Panc1 (cell line): ENCODE measurements around the gene CHMP4A. TPM values are rescaled to one million over a fixed set of nuclear protein-coding genes. Genes with fewer than 3 reads are reported as not detected.
"Not testable (repeated sequence)": the region's sequence is repeated elsewhere in the genome, so short reads cannot be mapped to it uniquely, and the experiment has no call there.

Experiments used
- ATAC-seq: fragments of 200-7000 bp; cut with Tn5 transposase; 2 replicates; pipeline ENCODE4 v1.9.1; 2020; ENCODE audit warnings: mild to moderate bottlenecking, moderate library complexity
- BruUV-seq: library from RNA; stranded (reverse); fragments of 400-500 nt; replicated peaks from 2 replicates; lab custom pipeline; 2021; lab: Mats Ljungman, UMichigan
- CTCF ChIA-PET: fragments of 300-600 bp; sonication (Branson Sonifier 250); formaldehyde crosslinking; loops from one replicate; lab custom pipeline; 2022; ENCODE audit warnings: antibody characterized with exemption; lab: Charles Lee
- POLR2A ChIA-PET: fragments of 300-600 bp; sonication (Branson Sonifier 250); formaldehyde crosslinking; loops from one replicate; lab custom pipeline; 2022; ENCODE audit warnings: antibody characterized with exemption; lab: Charles Lee
- DNase-seq: peaks from one replicate; pipeline ENCODE4 v3.0.0-alpha.2; 2010; ENCODE audit warnings: low read depth, low spot score
- H3K27ac ChIP-seq: 2 replicates; pipeline ENCODE4 v1.5.1; 2011; ENCODE audit warnings: mild to moderate bottlenecking, low read length, inconsistent platforms
- H3K27me3 ChIP-seq: fragments of 200-500 bp; sonication (Bioruptor generic); 2 replicates; pipeline ENCODE4 v1.6.0; 2014; ENCODE audit warnings: low read length, inconsistent platforms; ENCODE audit not compliant: control insufficient read depth, insufficient read depth
- H3K36me3 ChIP-seq: fragments of 200-500 bp; sonication (Bioruptor generic); 2 replicates; pipeline ENCODE4 v1.5.1; 2014; ENCODE audit warnings: inconsistent platforms, mild to moderate bottlenecking, low read length, moderate library complexity; ENCODE audit not compliant: control insufficient read depth, insufficient read depth
- H3K4me1 ChIP-seq: 2 replicates; pipeline ENCODE4 v1.5.1; 2011; ENCODE audit warnings: inconsistent platforms, mild to moderate bottlenecking, low read length, moderate library complexity; ENCODE audit not compliant: control insufficient read depth, insufficient read depth
- H3K4me3 ChIP-seq, 2 experiments: 2 replicates each; pipeline ENCODE4 v1.5.1; 2011 to 2012; ENCODE audit warnings: low read depth in 2 of 2, low read length in 2 of 2, mild to moderate bottlenecking in 2 of 2, inconsistent platforms in 1 of 2, moderate library complexity in 1 of 2
- H3K9me3 ChIP-seq: fragments of 200-500 bp; sonication (Bioruptor generic); 2 replicates; pipeline ENCODE4 v1.5.1; 2014; ENCODE audit warnings: low read depth, mild to moderate bottlenecking, inconsistent platforms, low read length, moderate library complexity; ENCODE audit not compliant: control insufficient read depth, insufficient read depth
- POLR2AphosphoS5 ChIP-seq: IDR thresholded peaks from 2 replicates; pipeline ENCODE4 v1.6.1; 2012; ENCODE audit warnings: mild to moderate bottlenecking, low read depth, low read length, moderate library complexity
- SIN3A ChIP-seq: IDR thresholded peaks from 2 replicates; pipeline ENCODE4 v1.6.1; 2012; ENCODE audit warnings: low read depth, mild to moderate bottlenecking, low read length, moderate library complexity, borderline replicate concordance; ENCODE audit not compliant: insufficient read depth
- TCF7L2 ChIP-seq: IDR thresholded peaks from 2 replicates; pipeline ENCODE4 v1.6.1; 2011; ENCODE audit warnings: mild to moderate bottlenecking, low read depth, low read length, inconsistent platforms
- in situ Hi-C: cut with HindIII; loops from 2 replicates; pipeline ENCODE4 v1.10.0; 2016; ENCODE audit warnings: low sequenced_read_pairs, low pct_unique_long_range_greater_than_20kb
- intact Hi-C: fragments of 100-400 bp; cut with micrococcal nuclease; formaldehyde crosslinking; loops from one replicate; pipeline ENCODE4 v1.10.0; 2022; ENCODE audit not compliant: unreplicated experiment
- total RNA-seq: library from RNA; stranded (reverse); gene quantifications from one replicate; pipeline ENCODE4 v1.2.1, GENCODE V29; 2021; ENCODE audit not compliant: unreplicated experiment
- TF ChIP-seq, protein P1 (sequence below), 2 experiments: IDR thresholded peaks; 2 replicates each; pipeline ENCODE4 v1.6.1; 2011 to 2012; ENCODE audit warnings: low read depth in 2 of 2, control low read depth in 1 of 2, low read length in 1 of 2, mild to moderate bottlenecking in 1 of 2, moderate library complexity in 1 of 2; ENCODE audit not compliant: insufficient read depth in 1 of 2
- TF ChIP-seq, protein P2 (sequence below): fragments of 450-650 bp; IDR thresholded peaks from 2 replicates; pipeline ENCODE4 v1.5.1; 2017; ENCODE audit warnings: mild to moderate bottlenecking

CHMP4A gene
- total RNA-seq, 1 experiment from 2014 or later: 42.4 TPM

DNA sequence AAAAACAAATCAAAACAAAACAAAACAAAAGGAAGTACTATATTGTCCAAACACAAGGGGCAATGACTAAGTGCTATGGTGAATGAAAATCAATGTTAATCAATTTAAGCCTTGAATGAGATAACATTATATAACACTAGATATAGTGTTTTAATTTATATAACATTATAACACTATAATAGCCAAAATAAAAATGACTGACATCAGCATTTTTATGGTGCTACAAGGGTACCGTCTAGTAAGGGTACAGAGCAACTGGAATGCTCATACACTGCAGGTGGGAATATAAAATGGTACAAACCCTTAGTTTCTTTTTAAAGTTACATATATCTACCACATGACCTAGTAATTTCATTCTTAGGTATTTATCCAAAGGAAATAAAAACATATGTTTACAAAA lies 13.2 kb upstream of the CHMP4A start:
- H3K27me3 ChIP-seq: no peaks in the 10 kb centered on the region
- intact Hi-C loops: no loop called here
- H3K9me3 ChIP-seq: no peaks in the 10 kb centered on the region
- TF ChIP-seq POLR2AphosphoS5 (no peak), SIN3A (no peak), TCF7L2 (no peak)
- TF ChIP-seq, protein P1, sequence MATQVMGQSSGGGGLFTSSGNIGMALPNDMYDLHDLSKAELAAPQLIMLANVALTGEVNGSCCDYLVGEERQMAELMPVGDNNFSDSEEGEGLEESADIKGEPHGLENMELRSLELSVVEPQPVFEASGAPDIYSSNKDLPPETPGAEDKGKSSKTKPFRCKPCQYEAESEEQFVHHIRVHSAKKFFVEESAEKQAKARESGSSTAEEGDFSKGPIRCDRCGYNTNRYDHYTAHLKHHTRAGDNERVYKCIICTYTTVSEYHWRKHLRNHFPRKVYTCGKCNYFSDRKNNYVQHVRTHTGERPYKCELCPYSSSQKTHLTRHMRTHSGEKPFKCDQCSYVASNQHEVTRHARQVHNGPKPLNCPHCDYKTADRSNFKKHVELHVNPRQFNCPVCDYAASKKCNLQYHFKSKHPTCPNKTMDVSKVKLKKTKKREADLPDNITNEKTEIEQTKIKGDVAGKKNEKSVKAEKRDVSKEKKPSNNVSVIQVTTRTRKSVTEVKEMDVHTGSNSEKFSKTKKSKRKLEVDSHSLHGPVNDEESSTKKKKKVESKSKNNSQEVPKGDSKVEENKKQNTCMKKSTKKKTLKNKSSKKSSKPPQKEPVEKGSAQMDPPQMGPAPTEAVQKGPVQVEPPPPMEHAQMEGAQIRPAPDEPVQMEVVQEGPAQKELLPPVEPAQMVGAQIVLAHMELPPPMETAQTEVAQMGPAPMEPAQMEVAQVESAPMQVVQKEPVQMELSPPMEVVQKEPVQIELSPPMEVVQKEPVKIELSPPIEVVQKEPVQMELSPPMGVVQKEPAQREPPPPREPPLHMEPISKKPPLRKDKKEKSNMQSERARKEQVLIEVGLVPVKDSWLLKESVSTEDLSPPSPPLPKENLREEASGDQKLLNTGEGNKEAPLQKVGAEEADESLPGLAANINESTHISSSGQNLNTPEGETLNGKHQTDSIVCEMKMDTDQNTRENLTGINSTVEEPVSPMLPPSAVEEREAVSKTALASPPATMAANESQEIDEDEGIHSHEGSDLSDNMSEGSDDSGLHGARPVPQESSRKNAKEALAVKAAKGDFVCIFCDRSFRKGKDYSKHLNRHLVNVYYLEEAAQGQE (IDR thresholded peaks at IDR 0.05; ENCODE audit: insufficient read depth in 1 of 2, low read depth in 2 of 2, low read length in 1 of 2): no peak
- TF ChIP-seq, protein P2, sequence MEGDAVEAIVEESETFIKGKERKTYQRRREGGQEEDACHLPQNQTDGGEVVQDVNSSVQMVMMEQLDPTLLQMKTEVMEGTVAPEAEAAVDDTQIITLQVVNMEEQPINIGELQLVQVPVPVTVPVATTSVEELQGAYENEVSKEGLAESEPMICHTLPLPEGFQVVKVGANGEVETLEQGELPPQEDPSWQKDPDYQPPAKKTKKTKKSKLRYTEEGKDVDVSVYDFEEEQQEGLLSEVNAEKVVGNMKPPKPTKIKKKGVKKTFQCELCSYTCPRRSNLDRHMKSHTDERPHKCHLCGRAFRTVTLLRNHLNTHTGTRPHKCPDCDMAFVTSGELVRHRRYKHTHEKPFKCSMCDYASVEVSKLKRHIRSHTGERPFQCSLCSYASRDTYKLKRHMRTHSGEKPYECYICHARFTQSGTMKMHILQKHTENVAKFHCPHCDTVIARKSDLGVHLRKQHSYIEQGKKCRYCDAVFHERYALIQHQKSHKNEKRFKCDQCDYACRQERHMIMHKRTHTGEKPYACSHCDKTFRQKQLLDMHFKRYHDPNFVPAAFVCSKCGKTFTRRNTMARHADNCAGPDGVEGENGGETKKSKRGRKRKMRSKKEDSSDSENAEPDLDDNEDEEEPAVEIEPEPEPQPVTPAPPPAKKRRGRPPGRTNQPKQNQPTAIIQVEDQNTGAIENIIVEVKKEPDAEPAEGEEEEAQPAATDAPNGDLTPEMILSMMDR: no peak
- BruUV-seq: no TSS peak
- ChIA-PET CTCF (no interaction called here), POLR2A (no interaction called here)
- H3K27ac ChIP-seq: no peak overlapping the region
- 0 out of 2 replicates have a peak, but pooled peaks cover 3% of the 10 kb centered on the region for H3K4me1 ChIP-seq
- no peak overlapping the region for H3K4me3 ChIP-seq
- ATAC-seq (no peak), DNase-seq (no peak)
- in situ Hi-C loops: no loop called here
- peaks cover 6% of the 10 kb centered on the region for H3K36me3 ChIP-seq

- POLR2A ChIA-PET: interaction anchor here (0.8 kb wide), 1 partner anchor 42 kb away, joined by 11 read pairs; no protein-coding TSS in a partner anchor
- ATAC-seq (peak; percentile 63; the same call in 1 of the 2 replicates), DNase-seq (no peak)
- TF ChIP-seq SIN3A (no peak), TCF7L2 (no peak), POLR2AphosphoS5 (no peak)
- TF ChIP-seq, protein P1 (IDR thresholded peaks at IDR 0.05; ENCODE audit: insufficient read depth in 1 of 2, low read depth in 2 of 2, low read length in 1 of 2): no peak
- TF ChIP-seq, protein P2: no peak
- Histone ChIP-seq H3K27ac (no peak overlapping the region), H3K4me3 (no peak overlapping the region), H3K9me3 (no peaks in the 10 kb centered on the region), H3K27me3 (no peaks in the 10 kb centered on the region), H3K36me3 (peaks cover 4% of the 10 kb centered on the region; the same call in 1 of the 2 replicates), H3K4me1 (no peaks in the 10 kb centered on the region)
- in situ Hi-C loops (no loop called here), intact Hi-C loops (no loop called here)
- BruUV-seq: no TSS peak
- CTCF ChIA-PET: no interaction called here
These were observed 11.4 kb upstream of the CHMP4A start for GRCh38 chr14:24224618-24225071.

- intact Hi-C loops, H3K36me3 ChIP-seq, ATAC-seq, H3K4me3 ChIP-seq, DNase-seq, POLR2A ChIA-PET, H3K27ac ChIP-seq, H3K9me3 ChIP-seq, in situ Hi-C loops, H3K27me3 ChIP-seq, H3K4me1 ChIP-seq, CTCF ChIA-PET, BruUV-seq: not testable (repeated sequence)
These were observed 9.7 kb upstream of the CHMP4A start for GRCh38 chr14:24222987-24223386.
